ENCODE data around the gene MESP1.

DNA sequence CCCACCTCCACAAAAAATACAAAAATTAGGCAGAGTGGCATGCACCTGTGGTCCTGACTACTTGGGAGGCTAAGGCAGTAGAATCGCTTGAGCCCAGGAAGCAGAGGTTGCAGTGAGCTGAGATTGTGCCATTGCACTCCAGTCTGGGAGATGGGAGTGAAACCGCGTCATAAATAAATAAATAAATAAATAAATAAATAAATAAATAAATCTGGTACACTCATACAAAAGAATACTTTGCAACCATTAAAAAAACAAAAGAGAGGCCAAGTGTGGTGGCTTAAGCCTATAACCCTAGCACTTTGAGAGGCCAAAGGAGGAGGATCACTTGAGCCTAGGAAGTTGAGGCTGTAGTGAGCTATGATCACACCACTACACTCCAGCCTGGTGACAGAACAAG lies 28.0 kb downstream of the MESP1 start:
- no peak for TF ChIP-seq CTCF (IDR thresholded peaks at IDR 0.05)
- no peak for TF ChIP-seq SIN3A (IDR thresholded peaks at IDR 0.05; ENCODE audit: borderline replicate concordance, insufficient read depth, low read depth, low read length)
- TF ChIP-seq POLR2AphosphoS5 (IDR thresholded peaks at IDR 0.05; ENCODE audit: low read depth, low read length), result no peak
